GM18907 (cell line): ENCODE data around the gene VWC2L.

Experiments
- ATAC-seq: cut with Tn5 transposase; IDR thresholded peaks from one replicate; pipeline ENCODE4 v1.9.1; 2021; ENCODE audit warnings: mild to moderate bottlenecking, moderate library complexity; ENCODE audit not compliant: unreplicated experiment

Gene VWC2L

DNA sequence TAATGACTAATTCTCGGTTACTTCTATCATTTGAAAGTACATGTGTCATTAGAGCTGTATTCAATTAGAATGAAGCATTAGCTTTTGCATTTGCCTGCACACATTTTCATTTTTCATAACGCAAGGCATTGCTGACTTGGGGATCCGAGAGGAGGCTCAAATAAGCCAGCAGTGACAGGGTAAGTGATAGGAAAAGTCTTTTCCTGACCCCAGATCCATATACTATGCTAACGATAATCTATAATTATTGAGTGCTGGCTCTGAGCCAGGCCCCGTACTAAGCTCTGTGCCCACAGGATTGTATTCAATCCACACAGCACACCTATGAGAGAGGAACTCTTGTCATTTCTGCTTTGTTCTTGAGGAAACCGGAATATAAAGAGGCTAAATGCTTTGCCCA lies 168.2 kb downstream of the VWC2L start:
- ATAC-seq, result no peak

DNA sequence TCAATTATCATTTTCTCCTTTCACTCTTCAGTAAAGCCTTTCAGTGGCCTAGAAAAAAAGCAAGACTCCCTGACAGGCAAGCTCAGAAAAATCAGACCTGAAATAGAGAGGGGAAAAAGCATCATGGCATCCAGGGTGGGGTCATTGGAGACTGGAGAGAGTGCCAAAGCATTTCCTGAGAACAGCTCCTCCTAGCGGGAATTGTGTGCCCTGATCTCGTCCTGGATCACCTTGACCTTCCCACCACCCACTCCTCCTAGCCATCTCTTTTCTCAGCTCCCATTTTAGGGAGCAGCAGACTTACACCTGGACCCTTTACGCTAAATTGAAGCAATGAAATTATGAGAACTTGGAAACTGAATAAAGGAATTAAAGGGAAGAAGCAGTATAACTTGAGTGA lies 176.6 kb downstream of the VWC2L start:
- ATAC-seq, result no peak

DNA sequence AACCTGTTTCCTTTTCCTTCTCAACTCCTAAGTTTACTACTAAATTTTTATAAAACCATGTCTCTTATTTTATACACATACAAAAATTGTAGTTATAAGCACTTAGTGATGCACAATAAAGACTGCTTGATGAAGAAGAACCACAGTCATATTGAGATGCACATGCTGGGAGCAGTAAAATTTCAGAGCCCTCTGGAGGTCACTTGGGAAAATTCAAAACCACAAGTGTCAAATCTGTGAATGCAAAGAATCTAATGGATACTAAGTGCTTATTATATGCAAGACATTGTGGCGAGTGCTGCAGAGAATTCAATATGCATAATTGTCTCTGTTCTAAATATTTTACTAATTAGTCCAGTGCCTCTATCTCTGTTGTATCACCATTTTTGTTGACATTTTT lies 180.5 kb downstream of the VWC2L start:
- no peak for ATAC-seq

DNA sequence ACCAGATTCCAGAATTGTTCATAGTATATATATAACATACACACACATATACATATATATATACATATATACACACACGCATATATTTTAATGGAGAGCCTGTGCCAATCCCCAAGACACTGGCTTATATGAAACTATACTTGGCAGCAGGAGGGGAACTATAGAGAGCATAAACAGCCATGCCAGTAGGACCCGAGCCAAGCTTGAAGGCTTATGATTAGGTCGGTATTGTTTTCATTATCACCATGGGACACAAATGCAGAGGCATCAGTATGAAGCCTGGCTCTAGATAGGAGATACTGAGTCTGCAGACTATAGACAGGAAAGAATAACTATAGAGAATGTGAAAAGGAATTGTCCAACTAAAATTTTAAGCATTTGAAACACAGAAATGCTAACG lies 181.2 kb downstream of the VWC2L start:
- ATAC-seq, result no peak

DNA sequence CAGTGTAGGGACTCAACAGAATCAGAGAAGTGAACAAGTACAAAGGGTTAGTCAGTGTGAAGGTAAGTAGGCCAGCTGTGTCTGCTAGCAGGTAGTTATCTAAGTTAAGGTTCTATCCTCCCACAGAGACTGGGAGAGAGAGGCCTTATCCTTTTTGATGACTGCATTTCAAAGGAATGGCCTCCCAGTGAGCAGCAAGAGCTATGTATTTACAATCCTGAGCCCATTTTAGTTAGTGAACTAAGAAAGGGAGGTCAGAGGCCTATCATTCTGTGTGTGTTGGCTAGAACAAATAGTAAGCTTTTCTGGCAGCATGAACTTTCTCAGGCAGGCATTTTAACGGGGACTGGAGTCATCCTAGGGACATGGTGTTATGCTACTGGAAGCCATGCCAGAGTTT lies 182.9 kb downstream of the VWC2L start:
- no peak for ATAC-seq

DNA sequence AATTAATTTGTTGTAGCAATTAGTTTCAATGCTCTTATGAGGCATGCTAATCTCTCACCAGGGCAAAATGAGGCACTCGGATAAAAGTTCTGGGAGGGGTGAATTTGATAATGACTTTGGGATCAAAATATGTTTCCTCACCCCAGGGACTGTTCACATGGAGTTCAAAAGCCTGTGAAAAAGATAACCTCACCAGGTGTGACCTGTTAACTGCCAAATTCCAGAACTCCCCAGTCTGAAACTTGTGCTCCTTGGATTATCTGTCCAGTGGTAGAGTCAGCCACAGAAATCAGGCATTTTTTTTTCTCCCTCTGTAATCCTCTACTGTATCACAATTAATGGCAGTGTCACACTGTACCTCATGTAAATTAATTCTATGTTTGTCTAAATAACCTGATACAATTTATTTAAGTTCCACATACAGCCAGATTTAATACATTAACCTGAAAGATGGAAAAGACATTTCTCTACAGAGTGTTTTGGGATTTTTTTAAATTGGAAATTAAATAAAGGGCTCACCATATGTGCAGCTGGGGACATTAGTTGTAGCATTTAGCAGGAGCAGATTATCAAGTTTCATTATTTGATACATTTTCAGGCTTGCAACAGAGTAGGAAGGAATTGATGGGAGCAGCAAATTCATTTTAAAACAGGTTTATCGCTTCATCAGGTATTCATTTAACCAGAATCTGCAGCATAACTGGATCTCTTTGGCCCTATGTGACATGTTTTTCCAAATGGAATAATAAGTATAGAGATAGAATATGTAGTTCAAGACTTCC lies 191.2 kb downstream of the VWC2L start:
- no peak for ATAC-seq

DNA sequence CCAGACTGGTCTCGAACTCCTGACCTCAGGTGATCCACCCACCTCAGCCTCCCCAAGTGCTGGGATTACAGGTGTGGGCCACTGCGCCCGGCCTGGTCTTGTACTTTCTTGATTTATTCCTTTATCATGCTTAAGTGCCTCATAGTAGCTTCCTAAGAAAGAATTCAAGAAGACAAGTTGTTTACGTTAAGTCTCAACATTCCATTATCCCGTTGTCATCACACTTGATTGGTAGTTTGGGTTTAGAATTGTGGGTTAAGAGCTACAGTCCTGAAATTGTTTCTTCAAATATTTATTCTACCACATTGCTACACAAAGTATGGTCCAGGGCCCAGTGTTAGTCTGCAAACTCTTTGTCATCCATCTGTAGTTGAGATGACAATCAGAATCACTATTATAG lies 194.0 kb downstream of the VWC2L start:
- no peak for ATAC-seq

DNA sequence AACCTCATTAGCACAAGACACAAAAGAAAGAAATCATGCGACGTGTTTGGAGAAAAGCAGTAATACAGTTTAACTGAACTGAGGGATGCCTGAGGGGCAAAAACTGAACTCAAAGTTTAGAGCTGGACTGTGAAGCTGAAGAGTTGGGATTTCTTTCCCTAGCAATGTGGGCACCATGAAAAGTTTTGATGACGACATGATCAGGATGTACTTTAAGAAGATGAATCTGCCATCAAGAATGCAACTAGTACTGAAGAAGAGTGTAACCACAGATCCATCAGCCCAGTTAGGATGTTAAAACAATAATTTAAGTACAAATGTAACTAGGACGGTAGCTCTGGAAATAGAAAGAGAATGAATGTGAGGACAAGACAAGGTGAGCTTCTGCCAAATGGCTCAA lies 196.2 kb downstream of the VWC2L start:
- no peak for ATAC-seq

DNA sequence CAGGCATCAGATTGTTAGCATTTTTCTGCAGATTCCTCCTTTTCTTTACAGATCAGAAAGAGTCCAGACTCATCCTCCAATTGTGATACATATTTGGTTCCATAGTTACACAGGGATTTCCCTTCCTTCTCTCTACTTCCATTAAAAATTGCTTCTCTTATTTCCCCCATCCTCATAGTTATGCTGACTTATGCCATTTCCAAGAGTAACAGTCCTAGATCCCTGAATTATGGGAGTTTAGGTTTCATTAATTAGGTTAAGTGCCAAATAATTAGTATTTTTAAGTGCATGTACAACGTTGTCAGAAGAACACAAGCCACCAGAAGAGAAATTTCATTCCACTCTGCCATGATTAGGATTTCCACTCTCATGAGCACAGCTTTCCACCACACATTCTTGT lies 200.2 kb downstream of the VWC2L start:
- ATAC-seq, result no peak

DNA sequence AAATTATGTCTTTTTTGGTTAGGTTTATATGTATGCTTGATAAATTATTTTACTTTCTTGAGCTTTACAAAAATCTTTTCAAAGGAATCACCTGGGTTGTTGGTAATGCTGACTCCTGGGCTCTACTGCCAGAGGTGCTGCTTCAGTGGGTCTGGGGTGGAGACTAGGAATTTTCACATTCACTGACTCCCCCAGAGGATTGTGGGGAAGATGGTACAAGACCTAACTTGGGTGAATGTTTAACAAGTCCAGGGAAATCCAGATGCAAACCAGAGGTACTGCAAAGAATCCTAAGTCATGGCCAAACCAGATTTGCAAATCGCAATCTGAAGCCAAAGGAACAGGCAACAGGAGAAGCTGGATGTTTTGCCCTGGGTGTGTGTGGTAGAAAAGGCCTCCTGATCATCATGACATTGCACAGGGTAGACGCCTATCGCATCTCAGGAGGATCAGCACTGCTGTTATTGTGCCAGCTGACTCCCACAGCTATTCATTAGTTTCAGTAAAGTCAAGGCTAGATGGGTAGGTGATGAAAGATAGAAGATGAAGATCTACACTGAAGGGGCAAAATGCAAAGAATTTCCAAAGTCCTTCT lies 213.4 kb downstream of the VWC2L start:
- no peak for ATAC-seq

DNA sequence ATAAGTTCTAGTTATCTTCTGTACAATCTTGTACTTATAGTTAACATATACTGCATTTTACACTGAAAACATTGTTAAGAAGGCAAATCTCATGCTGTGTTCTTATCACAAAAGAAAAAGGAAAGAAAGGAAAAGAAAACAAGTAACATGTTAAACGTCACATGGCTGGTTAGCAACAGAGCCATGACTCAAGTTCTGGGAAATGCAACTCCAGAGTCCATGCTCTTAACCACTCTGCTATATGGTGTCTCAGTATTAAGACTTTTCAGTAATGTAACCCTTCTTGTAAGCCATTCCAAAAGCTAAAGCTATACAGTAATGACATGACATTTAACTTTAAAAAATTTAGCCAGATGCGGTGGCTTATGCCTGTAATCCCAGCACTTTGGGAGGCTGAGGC lies 217.2 kb downstream of the VWC2L start:
- no peak for ATAC-seq
